Endothelial cell (in vitro differentiated cells): ENCODE measurements around the gene CDCP2. TPM values are rescaled to one million over a fixed set of nuclear protein-coding genes. Genes with fewer than 3 reads are reported as not detected.

Experiments
- DNase-seq: peaks from one replicate; pipeline ENCODE4 v3.0.0; 2021; ENCODE audit warnings: low spot score
- H3K27ac Mint-ChIP-seq: one replicate; pipeline ENCODE4 v1.8.0; 2021; ENCODE audit warnings: mixed read lengths, inconsistent platforms; ENCODE audit not compliant: unreplicated experiment
- H3K27me3 Mint-ChIP-seq: one replicate; pipeline ENCODE4 v1.8.0; 2021; ENCODE audit warnings: mild to moderate bottlenecking, moderate library complexity, mixed read lengths, inconsistent platforms; ENCODE audit not compliant: unreplicated experiment
- H3K36me3 Mint-ChIP-seq: one replicate; pipeline ENCODE4 v1.8.0; 2021; ENCODE audit warnings: mild to moderate bottlenecking, low read depth, mixed read lengths, inconsistent platforms; ENCODE audit not compliant: unreplicated experiment
- H3K4me1 Mint-ChIP-seq: one replicate; pipeline ENCODE4 v1.8.0; 2021; ENCODE audit warnings: mild to moderate bottlenecking, mixed read lengths, inconsistent platforms; ENCODE audit not compliant: unreplicated experiment
- H3K4me3 Mint-ChIP-seq: one replicate; pipeline ENCODE4 v1.8.0; 2021; ENCODE audit warnings: mild to moderate bottlenecking, mixed read lengths, inconsistent platforms; ENCODE audit not compliant: unreplicated experiment
- H3K9me3 Mint-ChIP-seq: one replicate; pipeline ENCODE4 v1.8.0; 2021; ENCODE audit warnings: mixed read lengths, inconsistent platforms; ENCODE audit not compliant: unreplicated experiment
- total RNA-seq: library from RNA; stranded (reverse); fragmentation: NEBNext Ultra II Directional; extraction: Animal tissue kit (Norgen Biotek cat#: 25700); gene quantifications from one replicate; pipeline ENCODE4 v1.2.1, GENCODE V29; 2021; ENCODE audit not compliant: unreplicated experiment
- TF ChIP-seq, protein P1 (sequence below): fragments of 200-600 bp; sonication (generic); IDR thresholded peaks from one replicate; pipeline ENCODE4 v1.5.0; 2021; ENCODE audit warnings: antibody characterized with exemption; ENCODE audit not compliant: unreplicated experiment

CDCP2 gene
- total RNA-seq, 1 donor from 2014 or later, result 0.36 TPM

DNA sequence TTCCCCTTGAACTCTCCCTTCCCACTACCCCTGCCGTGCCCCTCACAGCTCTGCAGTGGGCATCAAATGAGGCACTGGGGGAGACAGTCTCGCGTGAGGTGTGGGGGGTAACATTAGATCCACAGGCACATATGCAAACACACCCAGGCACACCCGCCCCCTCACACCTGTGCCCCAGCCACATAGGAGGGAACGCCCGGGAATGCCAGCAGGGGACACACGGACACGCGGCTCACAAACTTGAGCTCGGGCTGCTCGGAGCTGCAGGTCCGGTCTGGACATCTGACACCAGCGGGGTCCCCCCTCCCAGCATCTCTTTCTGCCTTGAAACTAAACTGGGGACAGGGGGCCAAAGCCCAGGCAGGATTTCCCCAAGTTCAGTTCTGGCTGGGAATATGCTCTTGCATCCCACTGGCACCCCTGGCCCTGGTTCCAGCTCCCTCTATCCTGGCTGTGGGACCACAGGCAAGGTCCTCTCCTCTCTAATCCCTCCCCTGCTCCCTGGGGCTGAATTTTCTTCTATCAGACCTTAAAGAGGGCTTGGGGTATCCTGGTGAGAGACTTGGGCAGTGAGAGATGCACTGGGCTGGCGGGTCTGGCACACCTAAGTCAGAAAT, 30.6 kb downstream of the CDCP2 start:
- Mint-ChIP-seq H3K36me3 (no peaks in the 10 kb centered on the region), H3K27me3 (peaks cover 12% of the 10 kb centered on the region), H3K4me3 (no peak overlapping the region), H3K9me3 (no peaks in the 10 kb centered on the region), H3K4me1 (peaks cover 22% of the 10 kb centered on the region), H3K27ac (no peak overlapping the region)
- DNase-seq, result no peak
- TF ChIP-seq, protein P1, sequence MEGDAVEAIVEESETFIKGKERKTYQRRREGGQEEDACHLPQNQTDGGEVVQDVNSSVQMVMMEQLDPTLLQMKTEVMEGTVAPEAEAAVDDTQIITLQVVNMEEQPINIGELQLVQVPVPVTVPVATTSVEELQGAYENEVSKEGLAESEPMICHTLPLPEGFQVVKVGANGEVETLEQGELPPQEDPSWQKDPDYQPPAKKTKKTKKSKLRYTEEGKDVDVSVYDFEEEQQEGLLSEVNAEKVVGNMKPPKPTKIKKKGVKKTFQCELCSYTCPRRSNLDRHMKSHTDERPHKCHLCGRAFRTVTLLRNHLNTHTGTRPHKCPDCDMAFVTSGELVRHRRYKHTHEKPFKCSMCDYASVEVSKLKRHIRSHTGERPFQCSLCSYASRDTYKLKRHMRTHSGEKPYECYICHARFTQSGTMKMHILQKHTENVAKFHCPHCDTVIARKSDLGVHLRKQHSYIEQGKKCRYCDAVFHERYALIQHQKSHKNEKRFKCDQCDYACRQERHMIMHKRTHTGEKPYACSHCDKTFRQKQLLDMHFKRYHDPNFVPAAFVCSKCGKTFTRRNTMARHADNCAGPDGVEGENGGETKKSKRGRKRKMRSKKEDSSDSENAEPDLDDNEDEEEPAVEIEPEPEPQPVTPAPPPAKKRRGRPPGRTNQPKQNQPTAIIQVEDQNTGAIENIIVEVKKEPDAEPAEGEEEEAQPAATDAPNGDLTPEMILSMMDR, result no peak

DNA sequence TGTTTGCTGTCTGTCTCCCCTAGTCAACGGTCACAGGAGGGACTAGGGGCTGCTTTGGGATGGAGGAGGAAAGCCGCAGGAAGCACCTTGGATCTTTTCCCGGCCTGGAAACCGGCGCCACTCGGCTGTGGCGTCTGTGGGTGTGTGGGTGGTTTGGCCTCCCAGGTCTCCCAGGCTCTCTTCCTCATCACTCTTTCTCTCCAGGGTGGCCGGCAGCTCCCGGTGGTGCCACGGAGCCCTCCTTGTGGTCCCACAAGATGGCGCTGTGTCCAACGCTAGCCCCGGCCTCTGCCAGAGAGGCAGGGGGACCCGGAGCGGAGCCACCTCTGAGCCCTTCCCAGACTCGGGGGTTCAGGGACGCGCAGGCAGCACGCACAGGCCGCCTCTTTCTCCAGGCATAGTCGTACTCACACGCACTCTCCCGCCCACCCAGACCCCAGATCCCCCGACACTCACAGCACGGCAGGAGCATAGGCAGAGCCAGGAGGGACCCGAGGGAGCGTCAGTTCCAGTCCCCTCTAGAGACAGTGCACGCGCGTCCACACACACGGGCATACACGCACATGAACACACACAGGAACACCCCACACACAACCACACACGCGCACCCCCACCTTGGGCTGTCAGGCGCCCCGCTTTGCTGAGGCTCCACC, 31.2 kb downstream of the CDCP2 start:
- TF ChIP-seq, protein P1, result peak; percentile 65
- H3K9me3 Mint-ChIP-seq, result no peaks in the 10 kb centered on the region
- DNase-seq, result peak; percentile 88
- H3K36me3 Mint-ChIP-seq, result no peaks in the 10 kb centered on the region
- H3K27ac Mint-ChIP-seq, result peak overlapping the region; percentile 18
- H3K27me3 Mint-ChIP-seq, result peaks cover 12% of the 10 kb centered on the region
- no peak overlapping the region for H3K4me3 Mint-ChIP-seq
- peaks cover 22% of the 10 kb centered on the region for H3K4me1 Mint-ChIP-seq

DNA sequence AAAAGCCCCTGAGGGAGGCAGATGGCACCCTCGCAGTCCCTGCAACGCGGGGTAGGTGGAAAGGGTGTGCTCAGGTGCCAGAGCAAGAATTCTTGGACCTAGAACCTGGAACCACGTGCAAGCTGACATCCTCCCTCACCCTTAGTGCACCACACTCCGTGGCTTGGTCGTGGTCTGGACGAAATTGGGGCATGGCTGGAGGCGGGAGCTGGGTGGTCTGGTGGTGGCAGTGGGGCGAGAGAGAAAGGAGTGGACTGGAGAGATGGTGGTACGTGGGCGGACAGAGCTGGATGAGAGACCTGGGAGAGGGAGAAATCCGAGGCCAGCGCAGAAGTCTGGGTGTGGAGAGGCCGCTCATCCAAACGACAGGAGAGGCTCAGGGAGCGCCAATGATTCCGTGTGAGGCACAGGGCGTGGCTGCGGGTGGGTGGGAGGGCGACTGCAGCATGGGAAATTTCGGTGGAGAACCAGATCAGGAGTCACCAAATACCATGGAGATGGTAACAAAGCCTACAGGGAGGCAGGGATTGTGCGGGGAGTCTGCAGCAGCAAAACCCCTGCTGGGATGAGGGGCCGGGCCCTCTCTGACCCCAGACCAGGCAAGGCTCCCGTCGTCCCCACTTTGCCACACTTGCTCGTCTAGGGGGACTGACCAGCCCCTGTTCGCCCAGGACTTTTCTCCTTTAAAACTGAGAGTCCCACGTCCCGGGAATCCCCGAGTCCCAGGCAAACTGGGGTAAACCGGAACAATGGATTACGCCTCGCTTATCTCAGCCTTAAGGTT, 31.9 kb downstream of the CDCP2 start:
- Mint-ChIP-seq H3K9me3 (no peaks in the 10 kb centered on the region), H3K36me3 (no peaks in the 10 kb centered on the region), H3K27me3 (peaks cover 12% of the 10 kb centered on the region), H3K4me3 (no peak overlapping the region), H3K4me1 (peaks cover 22% of the 10 kb centered on the region), H3K27ac (no peak overlapping the region)
- DNase-seq, result no peak
- TF ChIP-seq, protein P1, result no peak

DNA sequence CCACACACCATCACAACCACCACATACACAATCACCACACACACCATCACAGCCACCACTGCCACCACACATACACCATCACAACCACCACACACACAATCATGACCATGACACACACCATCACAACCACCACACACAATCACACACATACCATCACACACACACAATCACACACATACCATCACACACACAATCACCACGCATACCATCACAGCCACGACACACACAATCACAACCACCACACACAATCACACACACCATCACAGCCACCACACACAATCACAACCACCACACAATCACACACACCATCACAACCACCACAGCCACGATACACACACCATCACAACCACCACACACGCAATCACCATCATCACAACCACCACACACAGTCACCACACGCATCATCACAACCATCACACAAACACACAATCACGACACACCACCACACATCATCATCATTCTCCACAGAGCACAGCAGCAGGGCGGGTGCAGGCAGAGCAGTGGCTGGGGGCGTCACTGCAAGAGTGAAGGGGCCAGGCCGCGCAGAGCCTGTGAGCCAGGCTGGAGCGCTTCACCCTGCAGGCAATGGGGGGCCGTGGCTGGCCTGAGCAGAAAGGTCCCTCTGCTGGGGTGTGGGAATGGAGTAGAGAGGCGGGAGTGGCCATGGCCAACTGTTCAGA, 32.6 kb downstream of the CDCP2 start:
- H3K4me1 Mint-ChIP-seq, result peaks cover 20% of the 10 kb centered on the region
- no peak for DNase-seq
- TF ChIP-seq, protein P1, result no peak

More for the DNA sequence above, 32.6 kb downstream of the CDCP2 start:
- no peak overlapping the region for H3K4me3 Mint-ChIP-seq
- H3K27me3 Mint-ChIP-seq, result peaks cover 12% of the 10 kb centered on the region
- no peaks in the 10 kb centered on the region for H3K36me3 Mint-ChIP-seq
- H3K9me3 Mint-ChIP-seq, result no peaks in the 10 kb centered on the region
- H3K27ac Mint-ChIP-seq, result no peak overlapping the region
